ENCODE results near the gene ZNF536. TPM values are rescaled to one million over a fixed set of nuclear protein-coding genes. Genes with fewer than 3 reads are reported as not detected.

The ZNF536 gene
- total and polyA plus RNA-seq, 2 donors (not counting 1 experiment from before 2014, with no cell fraction given), result 0.50 TPM; not detected in 1

DNA sequence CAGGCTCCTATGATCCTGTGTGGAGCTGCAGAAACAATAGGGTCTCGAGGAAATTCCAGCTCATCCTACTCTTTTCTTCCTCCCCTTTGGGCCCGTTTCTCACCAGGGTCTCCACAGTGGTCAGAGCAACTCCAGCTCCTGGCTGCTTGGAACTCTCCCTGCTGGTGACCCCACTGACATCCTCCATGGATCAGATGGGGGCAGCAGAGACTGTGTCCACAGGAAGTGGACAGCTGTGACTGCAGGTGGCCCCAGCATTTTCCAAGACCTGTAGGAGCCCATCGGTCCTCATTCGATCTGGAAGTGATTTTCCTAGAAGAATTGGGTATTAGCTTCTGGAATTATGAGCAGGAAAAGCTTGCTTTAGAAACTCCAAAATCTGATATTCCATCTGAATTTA is 208.5 kb downstream of the ZNF536 start:
- Histone ChIP-seq H3K27ac (ENCODE audit: insufficient read depth, low read length) (no peak overlapping the region), H3K4me1 (ENCODE audit: control insufficient read depth, extremely low read depth, insufficient read depth, low read length) (no peaks in the 10 kb centered on the region), H3K9me3 (ENCODE audit: control insufficient read depth, insufficient read depth, low read depth, low read length) (no peaks in the 10 kb centered on the region), H2AFZ (ENCODE audit: low read length) (no peak overlapping the region), H3K27me3 (ENCODE audit: control insufficient read depth, insufficient read depth, low read length) (no peaks in the 10 kb centered on the region), H3K9ac (ENCODE audit: insufficient read depth, low read length) (no peak overlapping the region), H3K4me3 (replicated peaks in 1 of 4; ENCODE audit: control extremely low read depth in 1 of 4, insufficient read depth in 1 of 4, low read depth in 3 of 4, low read length in 4 of 4) (no peak overlapping the region), H3K36me3 (ENCODE audit: control insufficient read depth, insufficient read depth, low read length) (no peaks in the 10 kb centered on the region), H4K20me1 (ENCODE audit: control insufficient read depth, extremely low read depth, insufficient read depth, low read length) (no peaks in the 10 kb centered on the region), H3K4me2 (ENCODE audit: extremely low read depth, insufficient read depth, low read length) (no peak overlapping the region), H3K79me2 (ENCODE audit: control insufficient read depth, insufficient read depth, low read length) (no peaks in the 10 kb centered on the region)
- TF ChIP-seq CTCF (conservative IDR thresholded peaks at IDR 0.05 in 1 of 2, IDR thresholded peaks at IDR 0.05 in 1 of 2; ENCODE audit: low read depth in 1 of 2, low read length in 2 of 2) (no peak), EZH2 (IDR thresholded peaks at IDR 0.05; ENCODE audit: low read length, missing control alignments) (no peak)
- DNase-seq (ENCODE audit: low read depth in 2 of 2), result no peak

DNA sequence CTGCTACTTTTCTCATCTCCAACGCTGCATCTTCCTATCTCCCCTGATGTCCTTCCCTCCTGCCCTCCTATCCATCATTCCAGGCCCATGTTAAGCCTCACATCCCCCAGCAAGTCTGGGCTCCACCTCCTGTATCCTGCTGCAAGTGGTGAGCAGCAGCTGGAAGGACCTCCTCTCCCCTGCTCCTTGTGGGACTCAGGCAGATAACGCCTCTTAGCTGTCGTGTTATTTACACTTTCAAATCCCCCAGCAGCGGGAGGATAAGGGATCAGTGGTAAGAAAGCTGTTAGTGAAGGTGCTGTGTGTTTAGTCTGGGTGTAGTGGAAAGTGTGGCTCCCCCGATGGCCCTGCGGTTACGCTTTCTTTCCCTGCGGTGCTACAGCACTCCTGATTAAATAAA is 211.9 kb downstream of the ZNF536 start:
- TF ChIP-seq EZH2 (IDR thresholded peaks at IDR 0.05; ENCODE audit: low read length, missing control alignments) (no peak), CTCF (conservative IDR thresholded peaks at IDR 0.05 in 1 of 2, IDR thresholded peaks at IDR 0.05 in 1 of 2; ENCODE audit: low read depth in 1 of 2, low read length in 2 of 2) (no peak)
- no peaks in the 10 kb centered on the region for H3K9me3 ChIP-seq (ENCODE audit: control insufficient read depth, insufficient read depth, low read depth, low read length)
- H3K4me2 ChIP-seq (ENCODE audit: extremely low read depth, insufficient read depth, low read length), result no peak overlapping the region
- no peaks in the 10 kb centered on the region for H3K27me3 ChIP-seq (ENCODE audit: control insufficient read depth, insufficient read depth, low read length)
- no peaks in the 10 kb centered on the region for H3K4me1 ChIP-seq (ENCODE audit: control insufficient read depth, extremely low read depth, insufficient read depth, low read length)
- no peak overlapping the region for H3K4me3 ChIP-seq (replicated peaks in 1 of 4; ENCODE audit: control extremely low read depth in 1 of 4, insufficient read depth in 1 of 4, low read depth in 3 of 4, low read length in 4 of 4)
- no peak overlapping the region for H2AFZ ChIP-seq (ENCODE audit: low read length)
- no peak overlapping the region for H3K9ac ChIP-seq (ENCODE audit: insufficient read depth, low read length)
- no peak for DNase-seq (ENCODE audit: low read depth in 2 of 2)
- no peak overlapping the region for H3K27ac ChIP-seq (ENCODE audit: insufficient read depth, low read length)
- no peaks in the 10 kb centered on the region for H3K79me2 ChIP-seq (ENCODE audit: control insufficient read depth, insufficient read depth, low read length)
- H4K20me1 ChIP-seq (ENCODE audit: control insufficient read depth, extremely low read depth, insufficient read depth, low read length), result no peaks in the 10 kb centered on the region
- H3K36me3 ChIP-seq (ENCODE audit: control insufficient read depth, insufficient read depth, low read length), result no peaks in the 10 kb centered on the region

DNA sequence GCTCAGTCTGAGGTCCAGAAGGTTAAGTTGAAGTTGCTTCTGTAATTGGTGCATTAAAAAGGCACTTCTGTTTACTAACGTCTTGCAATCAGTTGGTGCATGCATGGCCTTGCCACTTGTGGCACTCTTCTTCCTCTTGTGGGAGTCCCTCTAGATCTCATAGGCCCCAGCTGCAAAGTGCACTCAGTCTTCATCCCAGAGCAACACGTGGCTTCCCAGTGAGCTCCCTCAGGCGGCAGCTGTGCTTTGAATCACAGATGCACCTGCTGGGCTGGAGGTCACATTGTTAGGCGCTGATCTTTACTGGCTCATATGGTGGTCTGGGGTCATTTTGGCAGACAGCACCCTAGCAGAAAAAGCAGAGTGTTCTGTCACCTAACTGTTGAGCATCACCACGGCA is 215.7 kb downstream of the ZNF536 start:
- Histone ChIP-seq H4K20me1 (ENCODE audit: control insufficient read depth, extremely low read depth, insufficient read depth, low read length) (no peaks in the 10 kb centered on the region), H3K27ac (ENCODE audit: insufficient read depth, low read length) (no peak overlapping the region), H3K9ac (ENCODE audit: insufficient read depth, low read length) (no peak overlapping the region), H3K27me3 (ENCODE audit: control insufficient read depth, insufficient read depth, low read length) (no peaks in the 10 kb centered on the region), H2AFZ (ENCODE audit: low read length) (no peak overlapping the region), H3K9me3 (ENCODE audit: control insufficient read depth, insufficient read depth, low read depth, low read length) (no peaks in the 10 kb centered on the region), H3K4me3 (replicated peaks in 1 of 4; ENCODE audit: control extremely low read depth in 1 of 4, insufficient read depth in 1 of 4, low read depth in 3 of 4, low read length in 4 of 4) (no peak overlapping the region), H3K79me2 (ENCODE audit: control insufficient read depth, insufficient read depth, low read length) (no peaks in the 10 kb centered on the region), H3K4me2 (ENCODE audit: extremely low read depth, insufficient read depth, low read length) (no peak overlapping the region), H3K36me3 (ENCODE audit: control insufficient read depth, insufficient read depth, low read length) (no peaks in the 10 kb centered on the region), H3K4me1 (ENCODE audit: control insufficient read depth, extremely low read depth, insufficient read depth, low read length) (no peaks in the 10 kb centered on the region)
- no peak for DNase-seq (ENCODE audit: low read depth in 2 of 2)
- no peak for TF ChIP-seq CTCF (conservative IDR thresholded peaks at IDR 0.05 in 1 of 2, IDR thresholded peaks at IDR 0.05 in 1 of 2; ENCODE audit: low read depth in 1 of 2, low read length in 2 of 2)
- no peak for TF ChIP-seq EZH2 (IDR thresholded peaks at IDR 0.05; ENCODE audit: low read length, missing control alignments)
